Central memory CD8-positive, alpha-beta T cell (primary cell): ENCODE measurements around the gene SERTAD1.

Experiments used
- ATAC-seq: fragments of 150-1000 bp; cut with Tn5 transposase; replicated peaks from 2 replicates; pipeline ENCODE4 v1.10.0; 2022; ENCODE audit warnings: mild to moderate bottlenecking, moderate FRiP score, moderate number of reproducible peaks; ENCODE audit not compliant: poor library complexity, severe bottlenecking; ENCODE audit errors: extremely low read depth
- DNase-seq, 2 donors: peaks; one replicate each; pipeline ENCODE4 v3.0.0; 2021; ENCODE audit warnings: low spot score in 2 of 2
- H3K27ac Mint-ChIP-seq: one replicate; pipeline ENCODE4 v1.8.0; 2022; ENCODE audit warnings: low read depth, mild to moderate bottlenecking, moderate library complexity, mixed read lengths
- H3K27me3 Mint-ChIP-seq: one replicate; pipeline ENCODE4 v1.8.0; 2022; ENCODE audit warnings: mixed read lengths
- H3K36me3 Mint-ChIP-seq: one replicate; pipeline ENCODE4 v1.8.0; 2022; ENCODE audit warnings: mild to moderate bottlenecking, moderate library complexity, mixed read lengths; ENCODE audit not compliant: insufficient read depth
- H3K4me1 Mint-ChIP-seq: one replicate; pipeline ENCODE4 v1.8.0; 2022; ENCODE audit warnings: mixed read lengths
- H3K4me3 Mint-ChIP-seq: one replicate; pipeline ENCODE4 v1.8.0; 2022; ENCODE audit warnings: mild to moderate bottlenecking, moderate library complexity, mixed read lengths
- H3K9me3 Mint-ChIP-seq: one replicate; pipeline ENCODE4 v1.8.0; 2022; ENCODE audit warnings: mixed read lengths

Gene SERTAD1

GRCh38 chr19:40423938-40424337 is 1.9 kb downstream of the SERTAD1 start:
- H3K27ac Mint-ChIP-seq, result peak overlapping the region; percentile 99
- peaks cover 14% of the 10 kb centered on the region for H3K4me1 Mint-ChIP-seq

GRCh38 chr19:40422748-40423566 is 2.8 kb downstream of the SERTAD1 start:
- DNase-seq (no peak), ATAC-seq (no peak)
- peaks cover 14% of the 10 kb centered on the region for H3K4me1 Mint-ChIP-seq
- no peaks in the 10 kb centered on the region for H3K27me3 Mint-ChIP-seq
- H3K4me3 Mint-ChIP-seq, result peak overlapping the region; percentile 79
- H3K36me3 Mint-ChIP-seq, result peaks cover 20% of the 10 kb centered on the region
- H3K9me3 Mint-ChIP-seq, result no peaks in the 10 kb centered on the region
- no peak overlapping the region for H3K27ac Mint-ChIP-seq

More at GRCh38 chr19:40423938-40424337, 1.9 kb downstream of the SERTAD1 start:
- Mint-ChIP-seq H3K27me3 (no peaks in the 10 kb centered on the region), H3K36me3 (peaks cover 19% of the 10 kb centered on the region), H3K9me3 (no peaks in the 10 kb centered on the region), H3K4me3 (peak overlapping the region; percentile 95)
- ATAC-seq (no peak), DNase-seq (no peak)

GRCh38 chr19:40421993-40422747 is 3.6 kb downstream of the SERTAD1 start:
- no peaks in the 10 kb centered on the region for H3K9me3 Mint-ChIP-seq
- H3K27me3 Mint-ChIP-seq, result no peaks in the 10 kb centered on the region
- H3K36me3 Mint-ChIP-seq, result peaks cover 20% of the 10 kb centered on the region
- ATAC-seq, result no peak
- H3K4me1 Mint-ChIP-seq, result peaks cover 20% of the 10 kb centered on the region
- H3K4me3 Mint-ChIP-seq, result peak overlapping the region; percentile 79
- no peak for DNase-seq
- peak overlapping the region; percentile 88 for H3K27ac Mint-ChIP-seq

GRCh38 chr19:40420766-40421765 is 4.7 kb downstream of the SERTAD1 start:
- Mint-ChIP-seq H3K4me3 (peak overlapping the region; percentile 79), H3K36me3 (peaks cover 20% of the 10 kb centered on the region), H3K4me1 (peaks cover 25% of the 10 kb centered on the region), H3K9me3 (no peaks in the 10 kb centered on the region), H3K27ac (peak overlapping the region; percentile 88), H3K27me3 (no peaks in the 10 kb centered on the region)
- peak; percentile 59 to 63 for DNase-seq
- no peak for ATAC-seq

GRCh38 chr19:40420451-40420765 is 5.4 kb downstream of the SERTAD1 start:
- H3K4me3 Mint-ChIP-seq, result peak overlapping the region; percentile 79

GRCh38 chr19:40419780-40420179 is 6.0 kb downstream of the SERTAD1 start:
- Mint-ChIP-seq H3K4me1 (peaks cover 23% of the 10 kb centered on the region), H3K27ac (no peak overlapping the region), H3K27me3 (no peaks in the 10 kb centered on the region), H3K9me3 (no peaks in the 10 kb centered on the region), H3K4me3 (peak overlapping the region; percentile 79), H3K36me3 (peaks cover 14% of the 10 kb centered on the region)
- DNase-seq (no peak), ATAC-seq (no peak)

More at GRCh38 chr19:40420451-40420765, 5.4 kb downstream of the SERTAD1 start:
- no peak for DNase-seq
- Mint-ChIP-seq H3K27ac (peak overlapping the region; percentile 88), H3K4me1 (peaks cover 25% of the 10 kb centered on the region), H3K36me3 (peaks cover 16% of the 10 kb centered on the region), H3K9me3 (no peaks in the 10 kb centered on the region), H3K27me3 (no peaks in the 10 kb centered on the region)
- no peak for ATAC-seq

GRCh38 chr19:40419066-40419612 is 6.7 kb downstream of the SERTAD1 start:
- no peaks in the 10 kb centered on the region for H3K9me3 Mint-ChIP-seq
- peaks cover 16% of the 10 kb centered on the region for H3K4me1 Mint-ChIP-seq
- H3K27me3 Mint-ChIP-seq, result no peaks in the 10 kb centered on the region
- ATAC-seq, result no peak
- peak overlapping the region; percentile 79 for H3K4me3 Mint-ChIP-seq
- DNase-seq, result no peak
- no peak overlapping the region for H3K27ac Mint-ChIP-seq
- peaks cover 10% of the 10 kb centered on the region for H3K36me3 Mint-ChIP-seq

GRCh38 chr19:40418040-40418439 is 7.8 kb downstream of the SERTAD1 start:
- Mint-ChIP-seq H3K36me3 (peaks cover 10% of the 10 kb centered on the region), H3K4me1 (peaks cover 20% of the 10 kb centered on the region), H3K4me3 (no peak overlapping the region), H3K27me3 (no peaks in the 10 kb centered on the region), H3K27ac (peak overlapping the region; percentile 58), H3K9me3 (no peaks in the 10 kb centered on the region)
- ATAC-seq (no peak), DNase-seq (no peak)

GRCh38 chr19:40417643-40417981 is 8.2 kb downstream of the SERTAD1 start:
- H3K4me3 Mint-ChIP-seq, result no peak overlapping the region
- peaks cover 10% of the 10 kb centered on the region for H3K36me3 Mint-ChIP-seq
- peaks cover 20% of the 10 kb centered on the region for H3K4me1 Mint-ChIP-seq
- no peaks in the 10 kb centered on the region for H3K9me3 Mint-ChIP-seq
- peak overlapping the region; percentile 58 for H3K27ac Mint-ChIP-seq
- DNase-seq (no peak), ATAC-seq (no peak)
- H3K27me3 Mint-ChIP-seq, result no peaks in the 10 kb centered on the region

- peaks cover 8% of the 10 kb centered on the region for H3K36me3 Mint-ChIP-seq
- H3K27ac Mint-ChIP-seq, result peak overlapping the region; percentile 33
- no peaks in the 10 kb centered on the region for H3K9me3 Mint-ChIP-seq
- no peak overlapping the region for H3K4me3 Mint-ChIP-seq
- peaks cover 20% of the 10 kb centered on the region for H3K4me1 Mint-ChIP-seq
- no peak for DNase-seq
- no peak for ATAC-seq
- no peaks in the 10 kb centered on the region for H3K27me3 Mint-ChIP-seq
These were observed 8.7 kb downstream of the SERTAD1 start for GRCh38 chr19:40416918-40417642.

GRCh38 chr19:40415768-40416167 is 10.0 kb downstream of the SERTAD1 start:
- no peaks in the 10 kb centered on the region for H3K27me3 Mint-ChIP-seq
- DNase-seq (no peak), ATAC-seq (no peak)
- no peak overlapping the region for H3K4me3 Mint-ChIP-seq
- H3K36me3 Mint-ChIP-seq, result peaks cover 7% of the 10 kb centered on the region
- H3K4me1 Mint-ChIP-seq, result peaks cover 20% of the 10 kb centered on the region
- no peaks in the 10 kb centered on the region for H3K9me3 Mint-ChIP-seq
- H3K27ac Mint-ChIP-seq, result peak overlapping the region; percentile 32
